Omental fat pad (tissue), 4 donors: Measurements from ENCODE around the gene GRID2IP. TPM values are rescaled to one million over a fixed set of nuclear protein-coding genes. Genes with fewer than 3 reads are reported as not detected.

ENCODE experiments used
- ATAC-seq: fragments of 150-250 bp; one replicate; pipeline ENCODE4 v1.9.1; 2016; ENCODE audit warnings: mild to moderate bottlenecking, moderate library complexity; ENCODE audit not compliant: low FRiP score
- DNase-seq: peaks from one replicate; pipeline ENCODE4 v3.0.0-alpha.2; 2019; ENCODE audit warnings: low spot score
- total RNA-seq, 4 donors: library from RNA; depleted of rRNA; stranded (reverse); fragments of >200 nt; gene quantifications; one replicate each; pipeline ENCODE4 v1.1.0, GENCODE V29; 2016
- TF ChIP-seq, protein P1 (sequence below), 3 donors: fragments of 450-650 bp; IDR thresholded peaks; one replicate each; pipeline ENCODE4 v1.5.1; 2016 to 2017; ENCODE audit warnings: antibody characterized with exemption in 3 of 3, mild to moderate bottlenecking in 3 of 3, moderate library complexity in 2 of 3

GRID2IP gene
- total RNA-seq, 4 donors from 2014 or later = not detected

- ATAC-seq = no peak
- TF ChIP-seq, protein P1, sequence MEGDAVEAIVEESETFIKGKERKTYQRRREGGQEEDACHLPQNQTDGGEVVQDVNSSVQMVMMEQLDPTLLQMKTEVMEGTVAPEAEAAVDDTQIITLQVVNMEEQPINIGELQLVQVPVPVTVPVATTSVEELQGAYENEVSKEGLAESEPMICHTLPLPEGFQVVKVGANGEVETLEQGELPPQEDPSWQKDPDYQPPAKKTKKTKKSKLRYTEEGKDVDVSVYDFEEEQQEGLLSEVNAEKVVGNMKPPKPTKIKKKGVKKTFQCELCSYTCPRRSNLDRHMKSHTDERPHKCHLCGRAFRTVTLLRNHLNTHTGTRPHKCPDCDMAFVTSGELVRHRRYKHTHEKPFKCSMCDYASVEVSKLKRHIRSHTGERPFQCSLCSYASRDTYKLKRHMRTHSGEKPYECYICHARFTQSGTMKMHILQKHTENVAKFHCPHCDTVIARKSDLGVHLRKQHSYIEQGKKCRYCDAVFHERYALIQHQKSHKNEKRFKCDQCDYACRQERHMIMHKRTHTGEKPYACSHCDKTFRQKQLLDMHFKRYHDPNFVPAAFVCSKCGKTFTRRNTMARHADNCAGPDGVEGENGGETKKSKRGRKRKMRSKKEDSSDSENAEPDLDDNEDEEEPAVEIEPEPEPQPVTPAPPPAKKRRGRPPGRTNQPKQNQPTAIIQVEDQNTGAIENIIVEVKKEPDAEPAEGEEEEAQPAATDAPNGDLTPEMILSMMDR (IDR thresholded peaks at IDR 0.05) = no peak
- no peak for DNase-seq
These were observed 21.6 kb downstream of the GRID2IP start for GRCh38 chr7:6529643-6530042.

- no peak for ATAC-seq
- TF ChIP-seq, protein P1 (IDR thresholded peaks at IDR 0.05) = no peak
These were observed 22.7 kb downstream of the GRID2IP start for GRCh38 chr7:6528401-6529130.

GRCh38 chr7:6526997-6527378 is 24.3 kb downstream of the GRID2IP start:
- TF ChIP-seq, protein P1 (IDR thresholded peaks at IDR 0.05) = no peak
- DNase-seq (no peak), ATAC-seq (no peak)

More at GRCh38 chr7:6528401-6529130, 22.7 kb downstream of the GRID2IP start:
- no peak for DNase-seq

DNA sequence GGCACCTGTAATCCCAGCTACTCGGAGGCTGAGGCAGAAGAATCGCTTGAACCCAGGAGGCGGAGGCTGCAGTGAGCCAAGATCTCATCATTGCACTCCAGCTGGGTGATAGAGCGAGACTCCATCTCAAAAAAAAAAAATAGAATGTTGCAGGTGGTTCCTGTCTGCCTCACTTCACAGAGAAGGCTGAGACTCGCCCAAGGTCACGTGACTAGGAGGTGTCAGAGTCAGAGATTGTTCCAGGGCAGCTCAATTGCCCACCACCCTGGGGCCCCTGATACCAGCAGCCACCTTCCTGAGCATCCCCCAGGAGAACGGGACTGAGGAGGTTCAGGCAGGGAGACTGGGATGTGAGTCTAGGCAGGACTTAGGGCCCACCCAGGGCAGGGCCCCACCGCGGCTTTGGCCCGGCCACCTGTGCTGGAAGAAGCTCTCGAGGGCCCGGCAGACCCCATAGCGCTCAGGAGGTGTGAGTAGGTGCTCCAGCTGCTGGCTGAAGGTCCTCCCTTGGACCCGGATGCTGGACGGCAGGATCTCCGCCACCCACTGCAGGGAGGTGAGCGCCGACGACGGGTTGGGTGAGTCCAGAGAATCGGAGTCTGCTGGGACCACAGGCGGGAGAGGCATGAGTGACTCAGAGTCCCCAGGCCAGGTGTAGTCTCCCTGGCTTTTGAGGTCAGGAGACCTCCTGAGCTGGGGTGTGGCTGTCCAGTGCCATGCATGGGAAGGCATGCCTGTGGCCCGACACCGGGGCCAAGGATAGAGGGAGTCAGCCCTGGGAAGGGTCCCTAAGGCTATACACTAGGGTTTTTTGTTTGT is 30.9 kb downstream of the GRID2IP start:
- no peak for DNase-seq
- ATAC-seq = no peak
- TF ChIP-seq, protein P1 (IDR thresholded peaks at IDR 0.05) = no peak

GRCh38 chr7:6516387-6516983 is 34.8 kb downstream of the GRID2IP start:
- ATAC-seq = peak; percentile 72
- TF ChIP-seq, protein P1 (IDR thresholded peaks at IDR 0.05) = peak in 1 of 3 donors; percentile 69
- DNase-seq = peak; percentile 45

- ATAC-seq = no peak
- DNase-seq = no peak
- TF ChIP-seq, protein P1 (IDR thresholded peaks at IDR 0.05) = no peak
These were observed 37.7 kb downstream of the GRID2IP start for GRCh38 chr7:6513541-6513940.
